ENCODE data around the gene STK16.

The STK16 gene

GRCh38 chr2:219213486-219214071 is 31.7 kb upstream of the STK16 start:
- H3K9me2 ChIP-seq (replicated peaks; ENCODE audit: low read depth, low read length) = no peaks in the 10 kb centered on the region
- no peaks in the 10 kb centered on the region for H3K27me3 ChIP-seq (ENCODE audit: insufficient read depth, low read length, poor library complexity, severe bottlenecking)
- TF ChIP-seq EZH2phosphoT487 (IDR thresholded peaks at IDR 0.05; ENCODE audit: borderline replicate concordance) = no peak
- TF ChIP-seq, protein P1, sequence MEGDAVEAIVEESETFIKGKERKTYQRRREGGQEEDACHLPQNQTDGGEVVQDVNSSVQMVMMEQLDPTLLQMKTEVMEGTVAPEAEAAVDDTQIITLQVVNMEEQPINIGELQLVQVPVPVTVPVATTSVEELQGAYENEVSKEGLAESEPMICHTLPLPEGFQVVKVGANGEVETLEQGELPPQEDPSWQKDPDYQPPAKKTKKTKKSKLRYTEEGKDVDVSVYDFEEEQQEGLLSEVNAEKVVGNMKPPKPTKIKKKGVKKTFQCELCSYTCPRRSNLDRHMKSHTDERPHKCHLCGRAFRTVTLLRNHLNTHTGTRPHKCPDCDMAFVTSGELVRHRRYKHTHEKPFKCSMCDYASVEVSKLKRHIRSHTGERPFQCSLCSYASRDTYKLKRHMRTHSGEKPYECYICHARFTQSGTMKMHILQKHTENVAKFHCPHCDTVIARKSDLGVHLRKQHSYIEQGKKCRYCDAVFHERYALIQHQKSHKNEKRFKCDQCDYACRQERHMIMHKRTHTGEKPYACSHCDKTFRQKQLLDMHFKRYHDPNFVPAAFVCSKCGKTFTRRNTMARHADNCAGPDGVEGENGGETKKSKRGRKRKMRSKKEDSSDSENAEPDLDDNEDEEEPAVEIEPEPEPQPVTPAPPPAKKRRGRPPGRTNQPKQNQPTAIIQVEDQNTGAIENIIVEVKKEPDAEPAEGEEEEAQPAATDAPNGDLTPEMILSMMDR (conservative IDR thresholded peaks at IDR 0.05; ENCODE audit: low read length) = no peak

DNA sequence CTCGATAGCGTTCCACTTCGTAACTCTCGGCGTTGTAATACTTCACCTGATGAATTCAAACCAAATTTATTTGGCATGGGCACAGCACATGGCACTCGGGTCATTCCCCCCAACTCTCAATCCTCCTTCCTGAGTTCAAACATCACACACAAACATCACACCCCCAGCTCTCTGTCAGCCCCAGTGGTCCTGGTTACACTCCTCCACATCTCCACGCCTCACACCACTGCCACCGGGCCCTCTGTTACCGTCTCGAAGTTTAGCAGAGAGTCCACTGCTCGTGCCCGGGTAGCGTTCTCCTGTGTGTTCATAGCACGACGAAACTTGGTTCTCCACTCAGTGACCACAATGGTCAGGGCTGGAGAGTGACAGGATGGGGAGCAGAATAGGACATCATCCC is 31.1 kb upstream of the STK16 start:
- H3K9ac ChIP-seq (ENCODE audit: low read depth, low read length, poor library complexity, severe bottlenecking) = no peak overlapping the region
- no peak overlapping the region for H3K4me2 ChIP-seq (ENCODE audit: low read depth, low read length, poor library complexity, severe bottlenecking)
- no peaks in the 10 kb centered on the region for H3F3A ChIP-seq (ENCODE audit: low read depth)
- TF ChIP-seq, protein P1 (conservative IDR thresholded peaks at IDR 0.05; ENCODE audit: low read length) = no peak
- no peak for TF ChIP-seq EZH2phosphoT487 (IDR thresholded peaks at IDR 0.05; ENCODE audit: borderline replicate concordance)
- H3K4me3 ChIP-seq (ENCODE audit: low read length, poor library complexity, severe bottlenecking) = no peak overlapping the region
- H3K9me2 ChIP-seq (replicated peaks; ENCODE audit: low read depth, low read length) = no peaks in the 10 kb centered on the region
- H3K9me3 ChIP-seq (ENCODE audit: insufficient read depth, low read depth, low read length) = no peaks in the 10 kb centered on the region
- H4K20me1 ChIP-seq (ENCODE audit: insufficient read depth, low read length, poor library complexity, severe bottlenecking) = no peaks in the 10 kb centered on the region
- H3K27me3 ChIP-seq (ENCODE audit: insufficient read depth, low read length, poor library complexity, severe bottlenecking) = no peaks in the 10 kb centered on the region
- H3K36me3 ChIP-seq (ENCODE audit: insufficient read depth, low read length) = no peaks in the 10 kb centered on the region
- no peak overlapping the region for H2AFZ ChIP-seq (ENCODE audit: low read length)
- H3K79me2 ChIP-seq (ENCODE audit: insufficient read depth, low read length) = no peaks in the 10 kb centered on the region
- H3K4me1 ChIP-seq (ENCODE audit: insufficient read depth, low read length, poor library complexity, severe bottlenecking) = peaks cover 10% of the 10 kb centered on the region

More at GRCh38 chr2:219213486-219214071, 31.7 kb upstream of the STK16 start:
- H3K9me3 ChIP-seq (ENCODE audit: insufficient read depth, low read depth, low read length) = no peaks in the 10 kb centered on the region
- H3K79me2 ChIP-seq (ENCODE audit: insufficient read depth, low read length) = no peaks in the 10 kb centered on the region
- peaks cover 10% of the 10 kb centered on the region for H3K4me1 ChIP-seq (ENCODE audit: insufficient read depth, low read length, poor library complexity, severe bottlenecking)
- H3K9ac ChIP-seq (ENCODE audit: low read depth, low read length, poor library complexity, severe bottlenecking) = no peak overlapping the region
- no peaks in the 10 kb centered on the region for H4K20me1 ChIP-seq (ENCODE audit: insufficient read depth, low read length, poor library complexity, severe bottlenecking)
- no peaks in the 10 kb centered on the region for H3K36me3 ChIP-seq (ENCODE audit: insufficient read depth, low read length)
- H3F3A ChIP-seq (ENCODE audit: low read depth) = no peaks in the 10 kb centered on the region
- no peak overlapping the region for H2AFZ ChIP-seq (ENCODE audit: low read length)
- no peak overlapping the region for H3K4me2 ChIP-seq (ENCODE audit: low read depth, low read length, poor library complexity, severe bottlenecking)
- no peak overlapping the region for H3K4me3 ChIP-seq (ENCODE audit: low read length, poor library complexity, severe bottlenecking)

- Histone ChIP-seq H3K9ac (ENCODE audit: low read depth, low read length, poor library complexity, severe bottlenecking) (no peak overlapping the region), H3K4me2 (ENCODE audit: low read depth, low read length, poor library complexity, severe bottlenecking) (no peak overlapping the region), H4K20me1 (ENCODE audit: insufficient read depth, low read length, poor library complexity, severe bottlenecking) (no peaks in the 10 kb centered on the region), H3K79me2 (ENCODE audit: insufficient read depth, low read length) (no peaks in the 10 kb centered on the region), H3K9me2 (replicated peaks; ENCODE audit: low read depth, low read length) (no peaks in the 10 kb centered on the region), H3F3A (ENCODE audit: low read depth) (no peaks in the 10 kb centered on the region), H3K27me3 (ENCODE audit: insufficient read depth, low read length, poor library complexity, severe bottlenecking) (no peaks in the 10 kb centered on the region), H3K9me3 (ENCODE audit: insufficient read depth, low read depth, low read length) (no peaks in the 10 kb centered on the region), H3K4me1 (ENCODE audit: insufficient read depth, low read length, poor library complexity, severe bottlenecking) (peaks cover 10% of the 10 kb centered on the region), H3K4me3 (ENCODE audit: low read length, poor library complexity, severe bottlenecking) (no peak overlapping the region), H2AFZ (ENCODE audit: low read length) (no peak overlapping the region), H3K36me3 (ENCODE audit: insufficient read depth, low read length) (no peaks in the 10 kb centered on the region)
- TF ChIP-seq, protein P1 (conservative IDR thresholded peaks at IDR 0.05; ENCODE audit: low read length) = no peak
- no peak for TF ChIP-seq EZH2phosphoT487 (IDR thresholded peaks at IDR 0.05; ENCODE audit: borderline replicate concordance)
Measured at GRCh38 chr2:219214786-219215185, 30.5 kb upstream of the STK16 start.

All from Loucy (cell line).